ENCODE results near the gene LIMS2.

LIMS2 gene

DNA sequence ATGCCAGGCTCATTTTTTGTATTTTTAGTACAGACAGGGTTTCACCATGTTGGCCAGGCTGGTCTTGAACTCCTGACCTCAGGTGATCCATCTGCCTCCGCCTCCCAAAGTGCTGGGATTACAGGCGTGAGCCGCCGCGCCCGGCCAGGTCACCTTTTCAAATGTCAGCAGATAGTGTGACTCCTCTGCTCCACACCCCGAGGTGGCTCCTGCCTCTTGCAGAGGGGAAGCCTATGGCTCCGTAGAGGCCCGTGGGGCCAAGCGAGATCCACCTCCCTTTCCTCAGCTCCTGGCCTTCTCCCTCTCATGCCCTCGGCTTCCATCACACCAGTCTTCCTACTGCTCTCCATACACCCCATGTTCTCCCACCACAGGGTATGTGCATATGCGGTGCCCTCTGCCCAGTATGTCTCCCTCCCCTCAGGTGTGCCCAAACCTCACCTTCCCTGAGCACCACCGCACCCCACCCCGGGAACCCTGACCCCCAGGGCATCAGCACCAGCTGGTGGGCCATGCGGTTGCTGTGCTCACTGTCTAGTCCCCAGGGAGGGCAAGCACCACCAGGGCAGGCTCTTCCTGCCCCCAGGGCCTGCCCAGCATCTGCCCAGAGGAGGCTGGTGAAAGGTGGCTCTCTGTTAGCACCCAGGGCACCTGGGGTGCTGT is 18.6 kb downstream of the LIMS2 start:
- DNase-seq: no peak

DNA sequence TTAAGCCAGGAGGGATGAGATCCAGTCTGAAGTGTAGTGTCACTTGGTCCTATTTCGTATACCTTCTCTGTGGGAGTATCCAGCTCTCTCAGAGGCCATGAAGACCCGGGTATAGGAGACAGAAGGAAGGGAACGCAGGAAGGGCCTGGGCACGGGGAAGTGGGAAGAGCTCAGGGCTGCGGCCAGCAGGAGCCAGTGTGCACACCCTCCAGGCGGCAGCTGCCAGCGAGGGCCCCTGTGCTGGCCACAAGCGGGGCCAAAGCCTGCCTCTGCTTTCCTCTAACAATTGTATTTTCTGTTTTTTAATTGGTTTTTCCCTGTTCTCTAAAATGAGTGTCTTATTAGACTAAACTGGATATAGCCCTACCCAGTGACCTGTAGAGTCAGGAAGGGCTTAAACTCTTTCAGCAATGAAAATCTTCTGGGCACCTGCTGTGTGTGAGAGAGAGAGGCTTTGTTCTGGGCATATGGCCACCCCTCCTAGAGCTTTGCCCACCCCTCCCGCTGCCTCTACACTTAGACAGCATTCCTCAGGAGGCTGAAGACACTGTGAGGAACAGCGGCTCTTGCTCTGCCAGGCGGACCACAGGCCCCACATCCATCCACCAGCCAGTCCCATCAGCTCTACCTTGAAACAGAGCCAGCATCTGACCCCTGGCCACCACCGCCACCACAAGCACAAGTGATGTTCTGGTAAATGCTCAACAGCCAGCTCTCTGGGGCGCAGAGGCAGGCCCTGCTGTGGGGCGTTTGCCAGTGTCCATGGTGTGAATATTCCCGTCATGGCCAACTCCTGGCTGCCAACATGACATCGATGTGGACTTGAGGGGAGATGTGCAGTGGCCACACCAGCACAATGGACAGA is 19.9 kb downstream of the LIMS2 start:
- no peak for DNase-seq

DNA sequence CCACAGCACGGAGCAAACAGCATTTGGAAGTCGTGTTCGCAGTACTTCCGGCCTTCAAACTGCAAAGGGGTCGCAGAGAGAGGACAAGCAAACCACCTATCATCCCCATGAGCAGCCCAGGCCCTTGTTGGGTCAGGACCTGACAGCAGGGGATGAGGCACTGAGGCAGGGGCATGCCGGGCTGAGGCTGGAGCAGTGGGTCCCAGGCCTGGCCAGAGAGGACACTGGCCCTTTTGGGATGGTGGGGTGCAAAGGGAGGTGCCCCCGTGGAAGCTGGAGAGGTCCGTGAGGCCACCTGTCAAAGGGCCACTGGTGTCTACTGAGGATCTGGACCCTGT is 20.5 kb downstream of the LIMS2 start:
- no peak for DNase-seq

DNA sequence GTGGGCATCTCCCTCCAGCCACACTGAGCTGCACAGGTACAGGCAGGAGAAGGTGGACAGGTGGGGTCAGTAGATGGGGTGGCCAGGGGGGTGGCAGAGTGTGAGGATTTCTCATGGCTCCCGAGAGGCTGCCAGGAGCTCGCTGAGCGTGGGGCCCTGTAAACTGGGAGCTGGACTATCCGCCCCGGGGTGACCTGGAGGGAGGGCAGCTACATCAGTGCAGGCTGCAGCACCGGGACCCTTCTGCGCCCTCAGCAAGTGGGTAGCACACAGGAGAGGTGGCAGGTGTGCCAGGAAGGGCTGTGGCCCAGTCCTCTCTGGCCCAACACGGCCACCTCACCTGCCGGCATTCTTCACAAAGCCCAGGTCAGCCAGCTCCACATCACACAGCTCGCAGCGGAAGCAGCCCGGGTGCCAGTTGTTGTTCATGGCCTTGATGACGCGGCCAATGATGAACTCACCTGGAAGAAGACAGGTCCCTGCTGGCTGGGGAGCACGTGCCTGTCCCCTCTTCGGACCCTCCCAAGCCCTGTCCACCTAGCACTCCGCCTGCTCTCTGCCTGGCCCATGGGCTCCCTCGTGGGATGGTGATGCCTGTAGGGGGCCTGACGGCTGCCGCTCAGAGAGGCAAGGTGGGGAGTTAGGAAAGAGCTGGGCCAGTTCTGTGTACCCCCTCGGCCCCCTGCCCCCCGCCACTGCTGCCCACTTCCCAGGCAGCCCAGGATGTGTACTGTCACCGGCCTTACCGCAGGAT is 21.1 kb downstream of the LIMS2 start:
- DNase-seq: no peak

DNA sequence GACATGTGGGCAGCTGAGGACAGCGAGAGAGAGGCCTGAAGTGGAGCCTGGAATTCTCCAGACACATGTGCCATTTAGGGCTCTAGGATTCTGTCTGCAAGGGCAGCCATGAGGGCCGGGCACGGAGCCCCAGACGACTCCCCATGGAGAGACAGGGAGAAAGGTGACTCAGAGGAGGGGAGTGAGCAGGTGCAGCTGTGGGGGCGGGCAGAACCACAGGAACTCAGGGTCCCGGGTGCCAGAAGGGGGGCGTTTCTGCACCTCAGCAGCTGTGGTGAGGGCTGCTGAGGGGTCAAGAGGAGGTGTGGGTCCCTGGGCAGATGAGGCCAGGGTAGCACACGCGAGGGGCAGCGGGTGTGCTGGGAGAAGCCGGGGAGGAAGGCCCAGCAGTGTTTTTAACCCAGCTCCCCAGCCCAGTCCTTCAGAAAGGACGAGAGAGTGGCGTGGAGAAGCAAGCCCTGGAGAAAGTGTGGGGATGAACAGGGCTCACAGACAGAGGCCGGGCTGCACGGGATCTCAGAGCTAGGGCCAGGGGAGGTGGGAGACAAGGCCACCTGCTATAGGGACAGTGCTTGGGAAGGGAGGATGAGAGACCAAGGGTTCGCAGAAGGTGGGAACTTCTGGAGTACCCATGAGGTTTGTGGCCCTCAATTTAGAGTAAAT is 21.8 kb downstream of the LIMS2 start:
- DNase-seq: no peak

DNA sequence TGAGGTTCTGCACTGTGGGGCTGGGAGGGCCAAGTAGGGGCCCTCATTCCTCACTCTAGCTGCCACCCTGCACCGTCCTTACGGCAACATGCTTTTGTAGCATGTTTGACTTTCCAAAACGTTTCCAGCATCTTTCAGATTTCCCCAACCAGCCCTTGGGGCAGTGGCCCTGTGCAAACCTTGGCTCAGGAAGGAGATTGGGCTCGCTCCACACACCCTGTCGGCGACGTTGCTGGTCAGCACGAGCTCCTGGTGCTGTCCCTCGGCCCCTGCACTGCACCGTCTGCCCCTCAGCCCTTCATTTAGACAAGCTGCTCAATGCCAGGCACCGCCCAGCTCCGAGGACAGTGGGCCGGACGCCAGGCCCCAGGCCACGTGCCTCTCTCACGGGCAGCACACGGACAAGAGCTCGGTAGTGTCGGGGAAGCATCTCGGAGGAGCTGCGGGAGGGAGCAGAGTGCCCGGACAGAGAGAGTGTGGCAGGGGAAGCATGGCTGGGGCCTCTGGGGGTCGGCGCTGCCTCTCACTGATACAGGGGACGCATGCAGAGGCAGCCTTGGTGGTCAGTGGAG is 22.5 kb downstream of the LIMS2 start:
- no peak for DNase-seq

DNA sequence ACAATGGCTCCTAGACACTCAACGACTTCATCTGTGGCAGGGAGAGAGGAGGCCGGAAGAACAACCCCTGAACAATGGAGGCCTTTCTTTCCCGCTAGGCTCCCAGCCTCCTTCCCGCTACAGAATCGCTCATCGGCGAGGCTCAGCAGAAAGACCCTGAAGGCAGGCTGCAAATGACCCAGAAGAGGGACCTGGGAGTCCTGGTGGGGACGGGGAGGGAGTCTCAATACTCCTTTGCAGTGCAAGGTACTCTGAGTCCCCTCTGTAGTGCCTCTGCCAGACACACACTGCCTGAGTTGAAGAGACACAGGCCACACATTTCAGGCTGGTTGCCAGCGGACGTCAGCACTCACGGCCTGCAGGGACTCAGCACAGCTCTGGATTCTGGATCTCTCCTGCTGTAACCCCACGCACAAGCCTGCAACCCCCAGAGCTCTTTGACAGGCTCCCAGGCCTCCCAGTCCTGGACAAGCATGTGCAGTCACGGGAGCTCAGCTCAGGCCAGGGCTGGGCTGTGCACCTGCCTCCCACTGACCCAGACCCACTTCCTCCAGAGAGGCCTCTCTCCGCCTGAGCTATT is 23.3 kb downstream of the LIMS2 start:
- no peak for DNase-seq

DNA sequence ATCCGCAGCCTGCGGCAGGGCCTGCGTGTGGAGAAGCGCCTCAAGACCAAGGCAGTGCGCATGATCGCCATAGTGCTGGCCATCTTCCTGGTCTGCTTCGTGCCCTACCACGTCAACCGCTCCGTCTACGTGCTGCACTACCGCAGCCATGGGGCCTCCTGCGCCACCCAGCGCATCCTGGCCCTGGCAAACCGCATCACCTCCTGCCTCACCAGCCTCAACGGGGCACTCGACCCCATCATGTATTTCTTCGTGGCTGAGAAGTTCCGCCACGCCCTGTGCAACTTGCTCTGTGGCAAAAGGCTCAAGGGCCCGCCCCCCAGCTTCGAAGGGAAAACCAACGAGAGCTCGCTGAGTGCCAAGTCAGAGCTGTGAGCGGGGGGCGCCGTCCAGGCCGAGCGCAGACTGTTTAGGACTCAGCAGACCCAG is 23.9 kb downstream of the LIMS2 start:
- DNase-seq: no peak

DNA sequence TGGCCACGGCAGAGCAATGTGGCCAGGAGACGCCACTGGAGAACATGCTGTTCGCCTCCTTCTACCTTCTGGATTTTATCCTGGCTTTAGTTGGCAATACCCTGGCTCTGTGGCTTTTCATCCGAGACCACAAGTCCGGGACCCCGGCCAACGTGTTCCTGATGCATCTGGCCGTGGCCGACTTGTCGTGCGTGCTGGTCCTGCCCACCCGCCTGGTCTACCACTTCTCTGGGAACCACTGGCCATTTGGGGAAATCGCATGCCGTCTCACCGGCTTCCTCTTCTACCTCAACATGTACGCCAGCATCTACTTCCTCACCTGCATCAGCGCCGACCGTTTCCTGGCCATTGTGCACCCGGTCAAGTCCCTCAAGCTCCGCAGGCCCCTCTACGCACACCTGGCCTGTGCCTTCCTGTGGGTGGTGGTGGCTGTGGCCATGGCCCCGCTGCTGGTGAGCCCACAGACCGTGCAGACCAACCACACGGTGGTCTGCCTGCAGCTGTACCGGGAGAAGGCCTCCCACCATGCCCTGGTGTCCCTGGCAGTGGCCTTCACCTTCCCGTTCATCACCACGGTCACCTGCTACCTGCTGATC is 24.4 kb downstream of the LIMS2 start:
- no peak for DNase-seq

DNA sequence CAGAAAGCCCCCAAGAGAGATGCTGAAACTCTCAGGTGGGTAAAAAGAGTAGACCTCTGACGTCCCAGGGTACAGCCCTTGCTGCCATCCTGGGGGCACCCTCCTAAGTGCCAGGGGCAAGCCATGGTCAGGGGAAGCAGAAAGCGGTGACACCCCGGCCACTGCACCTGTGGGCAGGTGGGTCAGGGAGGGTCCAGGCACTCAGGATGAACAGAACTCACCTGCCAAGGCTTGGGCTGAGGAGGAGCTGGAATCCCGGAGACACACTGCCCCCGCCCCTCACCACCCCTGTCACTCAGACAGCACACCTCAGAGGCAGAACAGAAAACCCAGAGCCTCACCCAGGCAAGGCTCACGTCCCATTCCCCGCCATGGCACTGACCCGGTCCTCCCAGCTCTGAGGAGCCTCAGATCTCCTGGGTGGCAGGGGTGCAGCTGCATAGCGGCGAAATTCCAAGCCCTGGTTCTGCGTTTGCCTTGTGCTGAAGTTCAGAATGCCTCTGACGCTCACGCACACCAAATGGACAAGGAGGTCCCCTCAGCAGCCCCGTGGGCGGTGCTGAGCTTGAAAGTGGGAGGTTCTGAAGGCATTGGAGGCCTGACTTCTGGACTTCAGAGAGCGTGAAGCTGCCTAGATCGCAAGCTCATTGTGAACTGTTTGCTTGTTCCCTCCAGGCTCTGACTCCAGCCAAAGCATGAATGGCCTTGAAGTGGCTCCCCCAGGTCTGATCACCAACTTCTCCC is 25.1 kb downstream of the LIMS2 start:
- DNase-seq: no peak

DNA sequence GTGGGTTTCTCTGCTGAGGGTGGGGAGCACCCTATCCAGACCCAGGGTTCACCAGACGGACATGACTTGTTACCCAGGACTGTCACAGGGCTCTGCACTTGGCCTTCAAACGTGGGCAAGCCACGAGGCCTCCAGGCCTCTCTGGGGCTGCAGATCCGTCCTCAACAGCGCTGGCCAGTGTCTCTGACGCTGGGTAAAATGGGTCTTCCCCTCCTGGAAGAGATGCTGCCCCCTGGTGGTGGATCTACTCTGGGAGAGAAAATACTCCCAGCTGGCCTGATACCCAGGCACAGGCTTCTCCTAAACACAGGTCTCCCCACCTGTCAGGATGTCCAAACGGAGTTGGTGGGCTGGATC is 25.7 kb downstream of the LIMS2 start:
- peak; percentile 37 for DNase-seq

DNA sequence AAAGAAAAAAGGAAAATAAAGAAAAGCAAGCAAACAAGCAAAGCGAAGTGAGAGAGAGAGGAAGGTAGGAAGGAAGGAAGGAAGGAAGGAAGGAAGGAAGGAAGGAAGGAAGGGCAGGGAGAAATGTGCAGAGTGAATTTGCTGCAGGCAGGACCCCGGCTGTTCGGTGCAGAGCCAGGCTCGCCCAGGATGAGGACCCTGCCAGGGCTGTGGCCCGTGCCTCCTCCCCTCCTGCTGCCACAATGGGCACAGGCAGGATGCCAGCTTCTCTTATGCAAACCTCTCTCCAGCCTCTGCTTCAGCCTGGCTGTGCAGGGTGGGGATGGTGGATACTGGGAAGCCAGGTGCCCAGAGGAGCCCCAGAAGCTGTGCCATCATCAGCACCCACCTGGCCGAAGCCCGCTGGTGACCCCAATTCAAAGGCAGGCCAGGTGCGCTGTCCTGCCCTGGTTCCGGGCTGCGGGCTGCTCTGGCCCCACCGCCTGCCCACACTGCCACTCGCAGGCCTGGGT is 26.2 kb downstream of the LIMS2 start:
- DNase-seq: no peak

DNA sequence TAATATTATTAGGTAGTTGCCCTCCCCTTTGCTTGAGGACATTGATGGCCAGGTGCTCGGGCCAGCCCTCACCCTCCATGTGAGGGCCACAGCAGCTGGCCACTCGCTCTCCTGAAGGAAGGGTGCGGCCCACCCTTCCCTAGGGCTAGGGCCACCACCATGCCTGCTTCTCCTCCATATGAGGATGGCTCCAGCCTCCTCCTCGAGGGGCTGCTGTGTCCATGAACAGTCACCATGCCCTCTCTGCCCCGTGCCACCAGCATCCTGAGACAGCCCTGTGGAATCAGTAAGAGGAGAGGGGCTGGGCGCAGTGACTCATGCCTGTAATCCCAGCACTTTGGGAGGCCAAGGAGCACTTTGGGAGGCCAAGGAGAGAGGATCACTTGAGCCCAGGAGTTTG is 27.0 kb downstream of the LIMS2 start:
- no peak for DNase-seq

DNA sequence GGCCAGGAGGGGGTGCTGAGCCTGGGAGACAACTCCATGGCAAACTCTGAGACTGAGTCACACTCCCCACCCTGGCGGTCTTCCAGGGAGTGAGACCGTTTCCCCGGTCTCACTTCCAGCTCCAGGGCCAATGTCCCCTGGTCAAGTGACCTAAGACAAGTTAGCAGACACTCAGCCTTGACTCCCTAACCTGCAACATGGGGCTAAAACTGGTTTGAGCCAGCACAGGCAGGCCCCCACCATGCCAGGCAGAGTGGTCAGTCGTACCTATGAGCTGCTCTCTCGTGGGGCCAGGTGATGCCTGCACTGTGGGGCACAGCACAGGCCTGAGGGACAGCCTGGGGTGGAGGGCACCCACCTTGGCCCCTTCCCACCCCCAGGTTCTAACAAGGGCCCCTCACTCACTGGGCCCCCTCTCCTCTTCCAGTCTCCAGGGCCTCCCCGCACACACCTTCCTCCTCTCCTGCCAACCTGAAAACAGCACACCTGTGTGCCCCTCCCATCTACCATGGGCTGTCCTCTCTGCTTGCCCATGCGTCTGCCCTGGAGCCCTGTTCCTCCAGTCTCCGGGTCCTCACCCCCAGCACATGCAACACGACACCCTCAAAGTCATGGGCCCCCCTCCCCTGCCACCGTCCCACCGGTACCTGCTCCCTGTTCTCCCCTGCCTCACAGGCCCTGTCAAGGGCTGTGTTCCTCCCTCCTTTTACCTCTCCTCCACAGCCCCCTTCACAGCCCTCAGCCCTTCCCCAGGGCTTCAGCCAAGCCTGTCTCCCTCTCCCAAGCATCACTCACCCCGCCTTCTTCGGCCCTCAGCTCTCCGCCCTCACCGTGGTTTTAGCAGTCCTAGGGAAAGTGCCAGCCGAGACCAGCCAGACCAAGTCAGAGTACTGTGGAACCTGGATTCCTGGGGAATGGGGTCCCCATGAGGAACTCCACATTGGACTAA is 27.8 kb downstream of the LIMS2 start:
- DNase-seq: no peak

DNA sequence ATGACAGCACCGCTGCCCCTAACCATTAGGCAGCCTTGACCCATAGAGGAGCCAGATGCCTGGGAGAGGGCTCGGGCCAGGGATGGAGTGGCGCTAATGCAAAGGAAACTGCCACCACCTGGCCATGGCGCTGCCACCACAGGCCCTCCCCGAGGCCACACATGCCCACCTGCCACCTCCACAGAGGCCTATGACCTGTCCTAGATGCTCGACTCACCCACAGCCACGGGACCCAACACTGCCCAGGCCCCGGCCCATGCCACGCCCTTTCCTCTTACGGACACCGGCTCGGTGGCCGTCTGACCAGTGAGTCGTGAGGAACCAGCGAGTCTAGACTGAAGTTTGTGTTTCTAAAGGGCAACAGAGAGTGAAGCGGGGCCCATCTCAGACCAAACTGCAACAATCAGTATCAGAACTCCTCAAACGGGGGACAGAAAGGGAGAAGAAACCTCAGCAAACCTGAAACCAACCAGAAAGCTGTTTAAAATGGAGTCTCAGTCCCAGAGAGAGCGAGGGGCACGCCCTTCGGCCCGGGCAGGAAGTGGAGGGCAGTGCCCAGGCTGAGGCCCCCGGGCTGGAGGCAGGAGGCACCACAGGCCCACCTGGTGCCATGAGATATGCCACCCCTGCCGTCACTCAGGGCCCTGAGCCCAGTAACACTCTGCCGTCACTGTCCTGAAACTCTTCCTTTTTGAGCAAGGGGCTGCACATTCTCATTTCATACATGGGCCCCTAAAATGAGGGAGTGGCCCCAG is 28.7 kb downstream of the LIMS2 start:
- no peak for DNase-seq

DNA sequence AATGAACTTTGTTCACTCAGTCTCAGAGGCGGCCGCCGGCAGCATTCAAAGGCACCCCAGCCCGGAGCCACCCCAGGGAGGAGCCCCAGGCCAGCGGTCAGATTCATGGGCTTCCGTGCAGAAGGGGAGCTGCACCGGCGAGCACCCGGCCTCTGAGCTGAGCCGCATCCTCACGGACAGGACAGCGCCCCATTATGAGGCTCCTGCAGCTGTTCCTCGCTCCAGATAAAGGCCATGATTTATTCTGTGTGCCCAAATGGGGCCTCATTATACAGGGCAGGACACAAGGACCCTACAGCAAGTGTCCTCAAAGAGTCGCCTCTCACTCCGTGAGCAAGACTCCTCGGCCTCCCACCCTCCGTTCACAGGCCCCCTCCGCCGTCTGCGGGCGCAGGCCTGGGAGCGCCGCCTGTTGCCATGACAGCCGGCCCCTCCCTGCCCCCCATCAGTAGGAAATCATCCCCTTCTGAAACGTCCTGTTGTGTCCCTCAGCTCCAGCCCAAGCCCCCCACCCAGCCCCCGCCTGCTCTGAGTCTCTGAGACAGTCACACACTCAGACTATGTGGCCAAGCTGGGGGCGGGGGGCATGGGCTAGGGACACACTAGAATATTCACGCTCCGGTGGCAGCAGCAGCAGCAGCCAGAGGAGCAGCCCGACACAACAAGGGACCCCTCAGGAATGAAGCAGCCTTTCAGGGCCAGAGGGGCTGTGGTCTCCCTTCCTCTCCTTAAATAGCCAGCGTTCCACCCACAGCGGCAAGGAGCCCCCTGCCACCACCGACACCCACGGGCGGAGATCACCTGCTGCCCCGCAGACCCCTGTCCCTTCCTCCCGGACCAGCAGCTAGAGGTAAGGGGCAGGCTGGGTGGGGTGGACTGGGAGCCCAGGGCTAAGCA is 29.7 kb downstream of the LIMS2 start, which contains the start of gene GPR17:
Gene GPR17, plus strand, starts transcription at position 759 of the 897 bp plus-strand sequence. CDS start 4,583 bp downstream, outside the sequence.
- DNase-seq: no peak

DNA sequence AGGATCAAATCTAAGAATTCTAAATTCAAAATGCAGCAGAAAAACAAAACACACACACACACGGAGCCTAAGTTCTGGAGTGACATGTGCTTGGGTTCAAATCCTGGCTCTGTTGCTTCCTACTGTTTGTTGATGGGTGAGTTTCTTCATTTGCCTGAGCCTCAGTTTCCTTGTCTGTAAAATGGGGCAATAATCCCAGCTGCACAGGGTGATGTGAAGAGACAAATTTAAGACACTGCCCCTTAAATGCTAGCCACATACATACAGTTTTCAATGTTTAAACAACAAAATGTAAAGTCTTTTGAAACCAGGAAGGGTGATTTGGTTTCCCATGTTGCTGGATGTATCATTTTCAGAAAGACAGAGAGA is 30.3 kb downstream of the LIMS2 start:
- DNase-seq: no peak

Measured in NCI-H2171 treated with DMSO at 0.1 percent for 48 hours (cell line).